Measurements from ENCODE around the gene ZNF697. TPM values are rescaled to one million over a fixed set of nuclear protein-coding genes. Genes with fewer than 3 reads are reported as not detected.

Gene ZNF697
- total RNA-seq, 1 donor from 2014 or later, result 11.4 TPM

- ATAC-seq, result no peak
- intact Hi-C loops (cut with DNase I), result no loop called here
- H3K27ac ChIP-seq, result no peak overlapping the region
Observed at GRCh38 chr1:119679223-119679622, 31.2 kb upstream of the ZNF697 start.

GRCh38 chr1:119676571-119677206, 28.6 kb upstream of the ZNF697 start:
- H3K27ac ChIP-seq, result peak overlapping the region; percentile 32
- ATAC-seq (peak; percentile 44), DNase-seq (peak; percentile 63)
- no peaks in the 10 kb centered on the region for H3K9me3 ChIP-seq
- intact Hi-C loops (cut with DNase I), result no loop called here
- H3K27me3 ChIP-seq, result no peaks in the 10 kb centered on the region
- no peak overlapping the region for H3K4me3 ChIP-seq
- no peak for TF ChIP-seq CTCF (IDR thresholded peaks at IDR 0.05)
- H3K36me3 ChIP-seq, result no peaks in the 10 kb centered on the region
- peaks cover 5% of the 10 kb centered on the region for H3K4me1 ChIP-seq

More at GRCh38 chr1:119679223-119679622, 31.2 kb upstream of the ZNF697 start:
- no peaks in the 10 kb centered on the region for H3K9me3 ChIP-seq
- no peak for TF ChIP-seq CTCF (IDR thresholded peaks at IDR 0.05)
- no peaks in the 10 kb centered on the region for H3K27me3 ChIP-seq
- DNase-seq, result no peak
- no peaks in the 10 kb centered on the region for H3K36me3 ChIP-seq
- H3K4me3 ChIP-seq, result no peak overlapping the region
- H3K4me1 ChIP-seq, result peaks cover 5% of the 10 kb centered on the region

GRCh38 chr1:119675349-119676345, 27.6 kb upstream of the ZNF697 start:
- DNase-seq (peak; percentile 64), ATAC-seq (peak; percentile 89)
- Histone ChIP-seq H3K9me3 (no peaks in the 10 kb centered on the region), H3K36me3 (no peaks in the 10 kb centered on the region), H3K4me1 (peaks cover 5% of the 10 kb centered on the region), H3K27ac (peak overlapping the region; percentile 32), H3K27me3 (no peaks in the 10 kb centered on the region), H3K4me3 (peak overlapping the region; percentile 38)
- TF ChIP-seq CTCF (IDR thresholded peaks at IDR 0.05), result peak; percentile 91
- intact Hi-C loops (cut with DNase I), result no loop called here

- peak overlapping the region; percentile 14 for H3K27ac ChIP-seq
- DNase-seq, result no peak
Observed at GRCh38 chr1:119674835-119675289, 26.8 kb upstream of the ZNF697 start.

GRCh38 chr1:119674111-119674526, 26.1 kb upstream of the ZNF697 start:
- intact Hi-C loops (cut with DNase I), result no loop called here
- TF ChIP-seq CTCF (IDR thresholded peaks at IDR 0.05), result no peak
- ATAC-seq, result no peak
- DNase-seq, result no peak
- Histone ChIP-seq H3K4me1 (peaks cover 5% of the 10 kb centered on the region), H3K4me3 (no peak overlapping the region), H3K27me3 (no peaks in the 10 kb centered on the region), H3K27ac (no peak overlapping the region), H3K36me3 (no peaks in the 10 kb centered on the region), H3K9me3 (no peaks in the 10 kb centered on the region)

More at GRCh38 chr1:119674835-119675289, 26.8 kb upstream of the ZNF697 start:
- intact Hi-C loops (cut with DNase I), result no loop called here
- Histone ChIP-seq H3K4me3 (no peak overlapping the region), H3K36me3 (no peaks in the 10 kb centered on the region), H3K27me3 (no peaks in the 10 kb centered on the region), H3K9me3 (no peaks in the 10 kb centered on the region), H3K4me1 (peaks cover 5% of the 10 kb centered on the region)
- TF ChIP-seq CTCF (IDR thresholded peaks at IDR 0.05), result no peak
- no peak for ATAC-seq
